ENCODE measurements around the gene IFNA16.
"Not testable (repeated sequence)": the region's sequence is repeated elsewhere in the genome, so short reads cannot be mapped to it uniquely, and the experiment has no call there.

The IFNA16 gene

GRCh38 chr9:21194867-21195776 is 22.0 kb downstream of the IFNA16 start:
- not testable (repeated sequence) for DNase-seq

GRCh38 chr9:21187487-21187886 is 29.6 kb downstream of the IFNA16 start, which contains the start of gene IFNA4:
IFNA4 (minus strand) TSS chr9:21187587; CDS start chr9:21187531, 56 bp downstream.
- not testable (repeated sequence) for DNase-seq

GRCh38 chr9:21182810-21183736 is 34.0 kb downstream of the IFNA16 start:
- not testable (repeated sequence) for DNase-seq

GRCh38 chr9:21174671-21175070 is 42.4 kb downstream of the IFNA16 start:
- no peak for DNase-seq

GRCh38 chr9:21172156-21172555 is 45.0 kb downstream of the IFNA16 start:
- DNase-seq, result no peak

GRCh38 chr9:21171351-21171750 is 45.8 kb downstream of the IFNA16 start:
- DNase-seq, result no peak

- not testable (repeated sequence) for DNase-seq
These were observed 50.6 kb downstream of the IFNA16 start, which contains the start of gene IFNA21 for GRCh38 chr9:21166560-21166959. IFNA21 (minus strand) TSS chr9:21166660; CDS start chr9:21166612, 48 bp downstream.

Measured in NCI-H510A treated with DMSO at 0.1 percent for 48 hours (cell line).